Measurements from ENCODE around the gene RFX4. TPM values are rescaled to one million over a fixed set of nuclear protein-coding genes. Genes with fewer than 3 reads are reported as not detected.

The RFX4 gene
- total RNA-seq, 1 donor, result not detected

GRCh38 chr12:106696071-106696470 is 113.3 kb downstream of the RFX4 start:
- no peak overlapping the region for H3K4me3 ChIP-seq (ENCODE audit: low read depth, low read length)
- DNase-seq (ENCODE audit: low read depth), result no peak
- TF ChIP-seq CTCF (IDR thresholded peaks at IDR 0.05; ENCODE audit: insufficient read depth, low read length), result no peak

GRCh38 chr12:106696681-106697417 is 114.0 kb downstream of the RFX4 start:
- no peak for TF ChIP-seq CTCF (IDR thresholded peaks at IDR 0.05; ENCODE audit: insufficient read depth, low read length)
- no peak for DNase-seq (ENCODE audit: low read depth)
- H3K4me3 ChIP-seq (ENCODE audit: low read depth, low read length), result no peak overlapping the region

- no peak for TF ChIP-seq CTCF (IDR thresholded peaks at IDR 0.05; ENCODE audit: insufficient read depth, low read length)
- H3K4me3 ChIP-seq (ENCODE audit: low read depth, low read length), result no peak overlapping the region
- no peak for DNase-seq (ENCODE audit: low read depth)
These were observed 121.3 kb downstream of the RFX4 start for GRCh38 chr12:106704081-106704480.

- DNase-seq (ENCODE audit: low read depth), result no peak
- H3K4me3 ChIP-seq (ENCODE audit: low read depth, low read length), result no peak overlapping the region
- no peak for TF ChIP-seq CTCF (IDR thresholded peaks at IDR 0.05; ENCODE audit: insufficient read depth, low read length)
These were observed 123.2 kb downstream of the RFX4 start for GRCh38 chr12:106705971-106706370.

GRCh38 chr12:106709068-106709511 is 126.3 kb downstream of the RFX4 start:
- no peak for DNase-seq (ENCODE audit: low read depth)
- H3K4me3 ChIP-seq (ENCODE audit: low read depth, low read length), result no peak overlapping the region
- no peak for TF ChIP-seq CTCF (IDR thresholded peaks at IDR 0.05; ENCODE audit: insufficient read depth, low read length)

GRCh38 chr12:106710143-106710893 is 127.5 kb downstream of the RFX4 start:
- DNase-seq (ENCODE audit: low read depth), result no peak
- TF ChIP-seq CTCF (IDR thresholded peaks at IDR 0.05; ENCODE audit: insufficient read depth, low read length), result no peak

More at GRCh38 chr12:106710143-106710893, 127.5 kb downstream of the RFX4 start:
- H3K4me3 ChIP-seq (ENCODE audit: low read depth, low read length), result no peak overlapping the region

All from fibroblast of the aortic adventitia (primary cell).